ENCODE data around the gene PCSK2.

DNA sequence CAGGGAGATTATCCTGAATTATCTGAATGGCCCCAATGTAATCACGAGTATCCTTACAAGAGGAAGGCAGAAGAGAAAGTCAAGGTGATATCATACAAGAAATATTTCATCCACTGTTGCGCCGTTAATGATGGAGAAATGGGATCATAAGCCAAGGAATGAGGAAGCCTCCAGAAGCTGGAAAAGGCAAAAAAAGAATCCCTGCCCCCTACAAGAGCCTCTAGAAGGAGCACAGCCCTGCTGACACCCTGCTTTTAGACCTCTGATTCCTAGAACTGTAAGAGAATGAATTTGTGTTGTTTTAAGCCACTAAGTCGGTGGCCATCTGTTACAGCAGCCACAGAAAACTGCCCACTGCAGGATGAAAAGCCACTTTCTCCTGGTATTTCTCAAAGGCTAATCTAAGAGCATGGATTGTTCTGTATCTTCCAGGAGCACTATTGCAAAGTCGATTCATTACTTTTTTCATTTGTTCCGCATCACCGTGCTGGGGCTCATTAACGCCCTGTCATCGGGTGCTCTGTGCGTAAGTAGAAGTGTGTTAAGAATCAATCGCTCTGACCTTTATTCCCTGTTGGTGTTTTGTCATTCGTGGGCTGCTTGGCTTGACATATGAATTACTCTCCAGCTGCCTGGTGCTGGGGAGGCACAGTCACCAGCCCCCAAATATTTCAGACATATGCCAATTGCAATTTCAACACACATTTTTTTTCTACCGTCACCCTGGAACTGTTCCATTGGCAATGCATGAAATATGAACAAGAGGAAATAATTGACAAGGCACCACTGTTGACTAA is 117.0 kb downstream of the PCSK2 start:
- TF ChIP-seq CTCF (conservative IDR thresholded peaks at IDR 0.05; ENCODE audit: low read length), result no peak
- no peak for TF ChIP-seq EZH2phosphoT487 (IDR thresholded peaks at IDR 0.05; ENCODE audit: borderline replicate concordance, low read depth, low read length)
